HepG2 (cell line): Measurements from ENCODE around the gene MAGEA9B. TPM values are rescaled to one million over a fixed set of nuclear protein-coding genes. Genes with fewer than 3 reads are reported as not detected.

Experiments
- ATAC-seq: fragments of 200-7000 bp; cut with Tn5 transposase; 3 replicates; pipeline ENCODE4 v1.9.1; 2020; ENCODE audit warnings: mild to moderate bottlenecking, moderate library complexity
- BruUV-seq: library from RNA; stranded (reverse); fragments of 400-500 nt; replicated peaks from 2 replicates; lab custom pipeline; 2021; lab: Mats Ljungman, UMichigan
- CTCF ChIA-PET: fragments of 300-600 bp; formaldehyde crosslinking; extraction: SDS; loops from one replicate; lab custom pipeline; 2021; ENCODE audit warnings: low total read pairs, inconsistent platforms, low intra/inter-chr PET ratio; lab: Yijun Ruan, JAX
- POLR2A ChIA-PET: fragments of 350-600 bp; sonication (Branson Sonifier 250); formaldehyde crosslinking; loops from one replicate; lab custom pipeline; 2020; ENCODE audit warnings: antibody characterized with exemption, inconsistent platforms; lab: Yijun Ruan, JAX
- DNase-seq: peaks from one replicate; pipeline ENCODE4 v3.0.0-alpha.2; 2015; ENCODE audit warnings: low spot score
- FAIRE-seq: peaks from 3 replicates; lab custom pipeline; 2011; peaks lifted over from hg19 to GRCh38; lab: Jason Lieb, UNC
- H2AFZ ChIP-seq: one replicate; pipeline ENCODE4 v1.6.1; 2011; ENCODE audit warnings: low read length, inconsistent platforms
- H3K27ac ChIP-seq: fragments of 300-600 bp; 3 replicates; pipeline ENCODE4 v1.8.0; 2011; ENCODE audit warnings: mixed run types, mild to moderate bottlenecking, mixed read lengths, low read length, inconsistent platforms; ENCODE audit not compliant: insufficient read depth; ENCODE audit errors: extremely low read length
- H3K27me3 ChIP-seq, 2 experiments: fragments of 200-600 bp in 1 of 2; 2 replicates in 1 of 2; 3 replicates in 1 of 2; pipeline versions ENCODE4 v1.6.0 to v1.8.0; 2011; ENCODE audit warnings: low read length in 2 of 2, mild to moderate bottlenecking in 2 of 2, moderate library complexity in 2 of 2, inconsistent platforms in 1 of 2; ENCODE audit not compliant: insufficient read depth in 2 of 2, control insufficient read depth in 1 of 2
- H3K36me3 ChIP-seq, 2 experiments: fragments of 200-600 bp in 1 of 2; replicated peaks in 1 of 2; 2 replicates in 1 of 2; 3 replicates in 1 of 2; pipeline versions ENCODE4 v1.5.1 to v1.8.0; 2011; ENCODE audit warnings: low read length in 2 of 2, inconsistent platforms in 1 of 2; ENCODE audit not compliant: insufficient read depth in 2 of 2, control insufficient read depth in 1 of 2
- H3K4me1 ChIP-seq: 2 replicates; pipeline ENCODE4 v1.5.1; 2012; ENCODE audit warnings: low read length, inconsistent platforms; ENCODE audit not compliant: insufficient read depth
- H3K4me2 ChIP-seq: 2 replicates; pipeline ENCODE4 v1.6.0; 2011; ENCODE audit warnings: low read depth, low read length, inconsistent platforms
- H3K4me3 ChIP-seq, 3 experiments: fragments of 200-600 bp in 1 of 3; sonication (generic), shearing (Covaris generic) in 1 of 3; replicated peaks in 1 of 3; 2 replicates each; pipeline ENCODE4 v1.5.1; 2011 to 2016; ENCODE audit warnings: low read length in 3 of 3, inconsistent platforms in 2 of 3, low read depth in 2 of 3, mild to moderate bottlenecking in 2 of 3, control low read depth in 1 of 3, mixed read lengths in 1 of 3; ENCODE audit not compliant: insufficient read depth in 1 of 3
- H3K79me2 ChIP-seq: one replicate; pipeline ENCODE4 v1.6.1; 2011; ENCODE audit warnings: low read length, inconsistent platforms; ENCODE audit not compliant: insufficient read depth
- H3K9ac ChIP-seq: 2 replicates; pipeline ENCODE4 v1.6.0; 2011; ENCODE audit warnings: mild to moderate bottlenecking, low read depth, low read length, inconsistent platforms; ENCODE audit not compliant: insufficient read depth
- H3K9me3 ChIP-seq: 2 replicates; pipeline ENCODE4 v1.5.1; 2012; ENCODE audit warnings: mild to moderate bottlenecking, low read length
- H4K20me1 ChIP-seq: 2 replicates; pipeline ENCODE4 v1.6.0; 2011; ENCODE audit warnings: inconsistent platforms, mild to moderate bottlenecking, low read length, moderate library complexity; ENCODE audit not compliant: insufficient read depth
- AFF4 ChIP-seq: sonication (generic); formaldehyde crosslinking; IDR thresholded peaks from 2 replicates; pipeline ENCODE4 v1.4.0; 2020; ENCODE audit warnings: missing genetic modification reagents
- AHR ChIP-seq: IDR thresholded peaks from 2 replicates; pipeline ENCODE4 v1.6.1; 2018; ENCODE audit warnings: missing genetic modification reagents, missing compliant biosample characterization
- ARNTL ChIP-seq: sonication (generic); formaldehyde crosslinking; IDR thresholded peaks from 2 replicates; pipeline ENCODE4 v1.4.0; 2020; ENCODE audit warnings: mild to moderate bottlenecking, missing genetic modification reagents
- ATAD3A ChIP-seq: sonication (generic); formaldehyde crosslinking; IDR thresholded peaks from 2 replicates; pipeline ENCODE4 v1.4.0; 2020; ENCODE audit warnings: missing genetic modification reagents
- BHLHE40 ChIP-seq: IDR thresholded peaks from 2 replicates; pipeline ENCODE4 v1.6.1; 2011; ENCODE audit warnings: low read length, improper control_type of control experiment
- DZIP1 ChIP-seq: sonication (generic); formaldehyde crosslinking; IDR thresholded peaks from 2 replicates; pipeline ENCODE4 v1.5.0; 2020; ENCODE audit warnings: mild to moderate bottlenecking, missing genetic modification reagents
- HOMEZ ChIP-seq: IDR thresholded peaks from 2 replicates; pipeline ENCODE4 v1.6.1; 2016; ENCODE audit warnings: low read depth
- LRRFIP1 ChIP-seq: sonication (generic); formaldehyde crosslinking; conservative IDR thresholded peaks from 2 replicates; pipeline ENCODE4 v1.4.0; 2020; ENCODE audit warnings: missing genetic modification reagents
- ZKSCAN5 ChIP-seq: sonication (generic); formaldehyde crosslinking; IDR thresholded peaks from 2 replicates; pipeline ENCODE4 v1.5.1; 2020; ENCODE audit warnings: mild to moderate bottlenecking, missing genetic modification reagents
- ZNF234 ChIP-seq: sonication (generic); formaldehyde crosslinking; conservative IDR thresholded peaks from 2 replicates; pipeline ENCODE4 v1.5.1; 2020; ENCODE audit warnings: mild to moderate bottlenecking, missing genetic modification reagents
- ZNF326 ChIP-seq: sonication (generic); formaldehyde crosslinking; IDR thresholded peaks from 2 replicates; pipeline ENCODE4 v1.4.0; 2020; ENCODE audit warnings: missing genetic modification reagents, borderline replicate concordance
- ZNF441 ChIP-seq: sonication (generic); formaldehyde crosslinking; IDR thresholded peaks from 2 replicates; pipeline ENCODE4 v1.7.0; 2021; ENCODE audit warnings: missing genetic modification reagents, borderline replicate concordance
- ZNF501 ChIP-seq: sonication (generic); formaldehyde crosslinking; IDR thresholded peaks from 2 replicates; pipeline ENCODE4 v1.5.1; 2020; ENCODE audit warnings: mild to moderate bottlenecking, moderate library complexity, missing genetic modification reagents
- ZNF782 ChIP-seq: sonication (generic); formaldehyde crosslinking; IDR thresholded peaks from 2 replicates; pipeline ENCODE4 v1.4.0; 2020; ENCODE audit warnings: missing genetic modification reagents, mild to moderate bottlenecking, borderline replicate concordance
- ZNF841 ChIP-seq: sonication (generic); formaldehyde crosslinking; IDR thresholded peaks from 2 replicates; pipeline ENCODE4 v1.8.1; 2023; ENCODE audit warnings: missing genetic modification reagents, borderline replicate concordance
- WGBS: methylation state at CpG from one replicate; pipeline ENCODE4 v1.1.6; 2017; ENCODE audit warnings: low lambda C conversion rate; 5-methylcytosine and 5-hydroxymethylcytosine counted together
- in situ Hi-C: cut with HindIII; loops from 2 replicates; pipeline ENCODE4 v1.10.0; 2017; ENCODE audit warnings: low pct_unique_long_range_greater_than_20kb; ENCODE audit not compliant: extremely low pct_ligation_motif_present
- intact Hi-C: fragments of 100-400 bp; cut with micrococcal nuclease; formaldehyde crosslinking; loops from one replicate; pipeline ENCODE4 v1.10.0; 2022; ENCODE audit not compliant: unreplicated experiment
- polyA plus RNA-seq, 8 experiments: library from polyadenylated mRNA; depleted of rRNA in 3 of 8; stranded (reverse) in 7 of 8; unstranded in 1 of 8; fragments of >200 nt; fragmentation: Illumina TruSeq in 4 of 8; extraction: Trizol in 4 of 8; gene quantifications; 2 replicates each; pipeline versions ENCODE4 v1.2.1 to v1.2.3, GENCODE V29; 2011 to 2016; ENCODE audit warnings: low read depth in 4 of 8, missing spikeins in 1 of 8, mixed read lengths in 1 of 8; ENCODE audit not compliant: insufficient read depth in 1 of 8
- total RNA-seq, 5 experiments: library from RNA; depleted of rRNA; stranded (reverse); fragments of >200 nt; fragmentation: Illumina TruSeq; extraction: Trizol; gene quantifications; 2 replicates each; pipeline ENCODE4 v1.2.3, GENCODE V29; 2016; ENCODE audit warnings: low read depth in 1 of 5

MAGEA9B gene
- total and polyA plus RNA-seq, 2 of the 13 experiments (the other 11 are each of a cell fraction or from before 2014, with no cell fraction given): 0.07 to 0.11 TPM

GRCh38 chrX:149563359-149563758 lies 23.9 kb downstream of the MAGEA9B start:
- no peak for ATAC-seq
- no peak for FAIRE-seq
- WGBS: 0% methylated on average over 3 of the region's 4 CpGs
- Histone ChIP-seq H3K79me2 (no peaks in the 10 kb centered on the region), H3K36me3 (no peaks in the 10 kb centered on the region), H3K9me3 (no peaks in the 10 kb centered on the region), H4K20me1 (no peaks in the 10 kb centered on the region), H3K9ac (no peak overlapping the region), H2AFZ (no peak overlapping the region), H3K4me1 (no peaks in the 10 kb centered on the region), H3K27me3 (no peaks in the 10 kb centered on the region), H3K4me2 (no peak overlapping the region), H3K4me3 (no peak overlapping the region), H3K27ac (no peak overlapping the region)
- CTCF ChIA-PET: no interaction called here
- intact Hi-C loops: no loop called here
- DNase-seq: no peak
- in situ Hi-C loops: no loop called here
- POLR2A ChIA-PET: no interaction called here
- no TSS peak for BruUV-seq
- TF ChIP-seq HOMEZ (CRISPR knock-in tag) (no peak), BHLHE40 (no peak), ZNF326 (CRISPR knock-in tag) (no peak), LRRFIP1 (CRISPR knock-in tag) (no peak), ZNF782 (no peak), ZNF841 (no peak), ZNF441 (no peak), AFF4 (CRISPR knock-in tag) (no peak), ARNTL (CRISPR knock-in tag) (no peak), ZNF501 (CRISPR knock-in tag) (no peak), ZKSCAN5 (CRISPR knock-in tag) (no peak), AHR (no peak), ATAD3A (CRISPR knock-in tag) (no peak), ZNF234 (no peak), DZIP1 (CRISPR knock-in tag) (no peak)
